Measurements from ENCODE around the gene LIPT1. TPM values are rescaled to one million over a fixed set of nuclear protein-coding genes. Genes with fewer than 3 reads are reported as not detected.
A peak's percentile ranks its signal among the peaks of the same experiment; 100 is the strongest.
"Not testable (repeated sequence)": the region's sequence is repeated elsewhere in the genome, so short reads cannot be mapped to it uniquely, and the experiment has no call there.

Gene LIPT1
- total RNA-seq (10 to 100 TPM in 1 of 2 donors, 1 to 10 TPM in 1; 9.7 to 11.0 TPM), total RNA-seq (6.5 to 11.1 reads per million in 2 donors)

DNA sequence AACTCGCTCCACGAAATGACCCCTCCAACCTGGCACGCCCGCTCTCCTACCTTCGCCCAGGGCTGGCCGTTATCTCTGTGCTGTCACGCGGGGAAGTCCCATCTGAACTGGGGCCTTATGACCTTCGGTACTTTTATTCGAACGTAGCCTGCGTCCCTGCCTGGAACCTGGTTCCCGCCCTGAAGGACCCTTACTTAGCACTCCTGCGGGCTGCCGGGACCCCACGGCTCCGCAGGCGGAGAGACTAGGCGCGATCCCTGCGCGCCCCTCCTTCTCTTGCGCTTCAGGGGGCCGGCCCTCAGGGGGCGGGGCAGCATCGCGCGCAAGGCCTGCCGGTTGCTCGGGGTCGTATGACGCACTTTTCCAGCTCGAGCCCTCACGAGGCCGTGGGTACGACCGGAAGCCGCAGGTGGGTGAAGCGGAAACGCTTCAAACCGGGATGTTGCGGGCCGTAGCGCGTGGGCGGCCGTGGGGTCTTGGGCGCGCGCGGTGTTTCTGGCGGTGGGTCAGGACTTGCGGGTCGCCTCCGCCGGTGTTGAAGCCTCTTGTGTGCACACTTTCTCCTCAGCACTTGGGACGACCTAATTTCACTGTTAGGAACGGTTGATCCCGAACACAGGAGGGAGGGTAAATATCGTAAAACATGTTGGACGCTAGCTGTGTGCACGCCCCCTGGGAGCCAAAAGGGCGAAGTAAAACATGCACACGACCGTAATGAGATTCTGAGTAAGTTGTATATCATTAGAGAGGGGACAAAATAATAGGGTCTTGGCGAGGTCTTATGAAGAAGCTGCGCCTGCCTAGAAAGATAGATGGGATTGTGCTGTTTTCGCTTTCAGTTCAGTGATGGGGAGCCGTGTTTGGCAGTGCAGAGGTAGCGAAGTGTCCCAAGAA is at the start of gene LIPT1, which contains the start of gene TSGA10:
Gene LIPT1 (plus strand): TSS at position 325 of the 894 bp plus-strand sequence. CDS start 6,991 bp downstream, outside the sequence.
Gene TSGA10 (minus strand): TSS at position 300 of the 894 bp plus-strand sequence. CDS start 45,503 bp downstream, outside the sequence.
- H3K36me3 Mint-ChIP-seq (ENCODE audit: low read depth): peaks cover 18% of the 10 kb centered on the region
- peak within 1 kb of the TSS; percentile 100 for H3K4me3 Mint-ChIP-seq
- DNase-seq (peak; percentile 78 to 87 (median 86)), ATAC-seq (peak; percentile 93)
- no peak within 1 kb of the TSS for H3K27ac Mint-ChIP-seq
- H3K9me3 ChIP-seq (ENCODE audit: control insufficient read depth, low read length, poor library complexity, severe bottlenecking): no peaks in the 10 kb centered on the region
- peaks cover 40% of the 10 kb centered on the region for H3K4me1 Mint-ChIP-seq
- H3K27me3 Mint-ChIP-seq: no peaks in the 10 kb centered on the region

GRCh38 chr2:99106913-99107312 is 47.9 kb upstream of the LIPT1 start:
- Mint-ChIP-seq H3K4me1 (no peaks in the 10 kb centered on the region), H3K36me3 (ENCODE audit: low read depth) (peaks cover 3% of the 10 kb centered on the region), H3K27me3 (peaks cover 5% of the 10 kb centered on the region), H3K27ac (no peak overlapping the region), H3K4me3 (no peak overlapping the region)
- no peaks in the 10 kb centered on the region for H3K9me3 ChIP-seq (ENCODE audit: control insufficient read depth, low read length, poor library complexity, severe bottlenecking)
- DNase-seq: no peak
- ATAC-seq: no peak

DNA sequence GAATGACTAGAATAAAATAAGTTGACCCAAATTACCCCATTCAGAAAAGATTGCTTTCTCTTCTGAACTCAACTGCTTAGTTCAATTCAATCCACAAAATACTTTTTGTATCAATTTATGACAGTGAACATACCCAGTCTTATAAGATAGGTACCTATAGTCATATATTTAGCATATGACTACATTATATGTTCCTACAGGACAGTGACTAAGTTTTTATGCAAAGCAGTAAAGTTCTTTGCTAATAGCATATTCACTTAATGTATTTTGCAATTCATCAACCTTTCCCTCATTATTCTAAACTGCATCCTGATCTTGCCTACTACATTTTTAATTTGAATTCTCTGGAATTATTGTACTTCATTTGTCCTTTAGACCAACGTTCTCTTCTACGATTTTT is 43.5 kb upstream of the LIPT1 start:
- Mint-ChIP-seq H3K4me1 (no peaks in the 10 kb centered on the region), H3K27ac (no peak overlapping the region), H3K4me3 (no peak overlapping the region), H3K27me3 (peaks cover 5% of the 10 kb centered on the region), H3K36me3 (ENCODE audit: low read depth) (no peaks in the 10 kb centered on the region)
- no peak for ATAC-seq
- H3K9me3 ChIP-seq (ENCODE audit: control insufficient read depth, low read length, poor library complexity, severe bottlenecking): no peaks in the 10 kb centered on the region
- DNase-seq: no peak

- DNase-seq: no peak
- Mint-ChIP-seq H3K27ac (no peak overlapping the region), H3K4me1 (no peaks in the 10 kb centered on the region), H3K27me3 (peaks cover 5% of the 10 kb centered on the region), H3K4me3 (no peak overlapping the region), H3K36me3 (ENCODE audit: low read depth) (no peaks in the 10 kb centered on the region)
- no peak for ATAC-seq
- no peaks in the 10 kb centered on the region for H3K9me3 ChIP-seq (ENCODE audit: control insufficient read depth, low read length, poor library complexity, severe bottlenecking)
Observed at GRCh38 chr2:99111945-99112344, 42.8 kb upstream of the LIPT1 start.

DNA sequence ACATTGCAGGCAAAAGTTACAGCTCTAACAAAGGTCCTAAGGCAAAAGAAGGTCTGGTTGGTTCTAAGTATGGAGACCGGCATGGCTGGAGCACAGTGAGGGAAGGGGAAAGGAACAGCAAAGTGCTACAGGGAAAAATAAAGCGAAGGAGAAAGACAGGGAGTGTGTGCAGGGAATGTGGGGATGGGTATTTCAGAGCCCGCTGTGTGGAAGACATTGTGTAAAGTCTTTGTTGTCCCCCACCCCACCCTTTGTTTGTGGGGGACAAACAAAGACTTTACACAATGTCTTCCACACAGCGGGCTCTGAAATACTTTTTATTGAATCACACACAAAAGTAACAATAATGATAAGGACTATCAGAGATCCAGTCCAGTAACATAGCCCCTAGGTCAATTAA is 42.1 kb upstream of the LIPT1 start:
- H3K36me3 Mint-ChIP-seq (ENCODE audit: low read depth): no peaks in the 10 kb centered on the region
- peaks cover 5% of the 10 kb centered on the region for H3K27me3 Mint-ChIP-seq
- ATAC-seq (no peak), DNase-seq (no peak)
- H3K4me1 Mint-ChIP-seq: no peaks in the 10 kb centered on the region
- H3K9me3 ChIP-seq (ENCODE audit: control insufficient read depth, low read length, poor library complexity, severe bottlenecking): no peaks in the 10 kb centered on the region
- no peak overlapping the region for H3K4me3 Mint-ChIP-seq
- no peak overlapping the region for H3K27ac Mint-ChIP-seq

GRCh38 chr2:99127981-99128380 is 26.8 kb upstream of the LIPT1 start:
- H3K27me3 Mint-ChIP-seq: no peaks in the 10 kb centered on the region
- no peaks in the 10 kb centered on the region for H3K9me3 ChIP-seq (ENCODE audit: control insufficient read depth, low read length, poor library complexity, severe bottlenecking)
- ATAC-seq (no peak), DNase-seq (no peak)
- H3K4me3 Mint-ChIP-seq: no peak overlapping the region
- no peak overlapping the region for H3K27ac Mint-ChIP-seq
- no peaks in the 10 kb centered on the region for H3K4me1 Mint-ChIP-seq
- H3K36me3 Mint-ChIP-seq (ENCODE audit: low read depth): peaks cover 2% of the 10 kb centered on the region

DNA sequence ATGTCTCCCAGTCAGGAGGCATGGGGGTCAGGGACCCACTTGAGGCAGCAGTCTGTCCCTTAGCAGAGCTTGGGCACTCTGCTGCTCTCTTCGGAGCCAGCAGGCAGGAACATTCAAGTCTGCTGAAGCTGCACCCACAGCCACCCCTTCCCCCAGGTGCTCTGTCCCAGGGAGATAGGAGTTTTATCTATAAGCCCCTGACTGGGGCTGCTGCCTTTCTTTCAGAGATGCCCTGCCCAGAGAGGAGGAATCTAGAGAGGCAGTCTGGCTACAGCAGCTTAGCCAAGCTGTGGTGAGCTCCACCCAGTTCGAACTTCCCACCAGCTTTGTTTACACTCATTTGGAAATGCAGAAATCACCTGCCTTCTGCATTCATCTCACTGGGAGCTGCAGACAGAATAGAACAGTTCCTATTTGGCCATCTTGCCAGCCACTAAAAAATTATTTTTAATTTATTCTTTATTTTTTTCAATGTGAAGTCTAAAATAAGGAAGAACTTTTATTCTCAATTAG is 19.7 kb upstream of the LIPT1 start:
- H3K27me3 Mint-ChIP-seq; H3K4me1 Mint-ChIP-seq; H3K36me3 Mint-ChIP-seq (ENCODE audit: low read depth); DNase-seq; ATAC-seq; H3K9me3 ChIP-seq (ENCODE audit: control insufficient read depth, low read length, poor library complexity, severe bottlenecking); H3K4me3 Mint-ChIP-seq; H3K27ac Mint-ChIP-seq: not testable (repeated sequence)

DNA sequence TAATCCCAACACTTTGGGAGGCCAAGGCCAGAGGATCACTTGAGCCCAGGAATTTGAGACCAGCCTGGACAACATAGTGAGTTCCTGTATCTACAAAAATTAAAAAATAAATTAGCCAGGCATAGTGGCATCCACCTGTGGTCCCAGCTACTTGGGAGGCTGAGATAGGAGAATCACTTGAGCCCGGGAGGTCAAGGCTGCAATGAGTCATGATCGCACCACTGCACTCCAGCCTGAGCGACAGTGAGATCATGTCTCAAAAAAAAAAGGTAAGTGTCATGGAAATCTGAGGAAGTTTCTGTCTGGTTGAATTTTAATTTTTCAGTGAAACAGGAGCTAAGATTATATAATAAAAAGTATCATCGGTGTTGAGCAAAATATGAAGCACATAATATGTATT is 15.8 kb upstream of the LIPT1 start:
- Mint-ChIP-seq H3K27me3 (no peaks in the 10 kb centered on the region), H3K36me3 (ENCODE audit: low read depth) (peaks cover 2% of the 10 kb centered on the region), H3K4me1 (peaks cover 8% of the 10 kb centered on the region), H3K4me3 (no peak overlapping the region), H3K27ac (no peak overlapping the region)
- ATAC-seq (no peak), DNase-seq (no peak)
- H3K9me3 ChIP-seq (ENCODE audit: control insufficient read depth, low read length, poor library complexity, severe bottlenecking): no peaks in the 10 kb centered on the region

DNA sequence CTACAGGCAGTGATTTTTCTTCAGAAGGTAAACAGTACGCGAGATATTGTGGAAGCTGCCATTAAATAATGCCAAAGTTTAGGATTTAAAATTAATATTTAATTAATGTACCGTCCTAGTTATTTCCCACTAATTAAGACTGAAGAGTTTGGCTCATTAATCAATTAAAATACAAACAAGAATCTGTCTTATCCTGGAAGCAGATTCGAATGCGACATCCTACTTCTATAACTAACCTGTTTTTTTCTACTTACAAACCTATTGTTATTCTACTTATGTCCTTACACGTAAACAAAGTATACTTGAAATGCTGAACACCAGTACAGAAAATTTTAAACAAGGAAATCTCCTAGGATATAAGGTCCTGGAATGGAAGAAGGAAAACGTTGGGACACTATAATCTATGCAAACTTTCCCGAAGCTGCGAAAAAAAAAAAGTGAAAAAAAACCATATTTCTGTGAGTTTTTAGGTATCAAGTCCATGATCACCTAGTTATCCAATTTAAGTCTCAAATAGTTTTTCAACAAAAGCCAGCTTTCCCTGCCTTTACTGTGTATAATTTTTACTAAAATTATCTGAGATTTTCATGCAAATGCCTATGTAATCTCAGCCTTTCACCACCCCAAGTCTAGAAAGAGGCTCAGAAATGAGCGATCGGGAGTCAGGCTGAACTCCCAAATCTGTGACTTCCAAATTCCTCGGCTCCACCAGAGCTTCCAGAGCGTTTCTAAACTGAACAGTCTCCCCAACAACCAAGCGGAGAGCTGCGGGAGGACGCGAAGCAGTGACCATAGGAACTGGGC is 14.5 kb upstream of the LIPT1 start:
- Mint-ChIP-seq H3K36me3 (ENCODE audit: low read depth) (peaks cover 2% of the 10 kb centered on the region), H3K27ac (peak overlapping the region; percentile 96), H3K27me3 (no peaks in the 10 kb centered on the region), H3K4me1 (peaks cover 8% of the 10 kb centered on the region), H3K4me3 (peak overlapping the region; percentile 97)
- DNase-seq: no peak
- no peak for ATAC-seq
- H3K9me3 ChIP-seq (ENCODE audit: control insufficient read depth, low read length, poor library complexity, severe bottlenecking): no peaks in the 10 kb centered on the region

DNA sequence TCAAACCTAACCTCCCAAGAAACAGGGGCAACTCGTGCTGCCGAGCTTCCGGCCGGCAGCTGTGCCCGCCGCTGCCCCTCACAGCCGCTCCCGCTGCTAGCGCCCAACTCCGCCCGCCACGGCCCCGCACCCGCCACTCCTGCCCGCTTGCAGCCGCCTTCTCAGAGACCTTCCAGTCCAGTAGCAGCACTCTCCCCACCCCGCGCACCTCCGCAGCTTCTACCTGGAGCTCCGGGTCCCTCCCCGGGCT is 14.0 kb upstream of the LIPT1 start:
- no peaks in the 10 kb centered on the region for H3K9me3 ChIP-seq (ENCODE audit: control insufficient read depth, low read length, poor library complexity, severe bottlenecking)
- peaks cover 8% of the 10 kb centered on the region for H3K4me1 Mint-ChIP-seq
- ATAC-seq (no peak), DNase-seq (no peak)
- H3K27me3 Mint-ChIP-seq: no peaks in the 10 kb centered on the region
- peak overlapping the region; percentile 97 for H3K4me3 Mint-ChIP-seq
- H3K36me3 Mint-ChIP-seq (ENCODE audit: low read depth): peaks cover 2% of the 10 kb centered on the region
- H3K27ac Mint-ChIP-seq: peak overlapping the region; percentile 96

- peaks cover 2% of the 10 kb centered on the region for H3K36me3 Mint-ChIP-seq (ENCODE audit: low read depth)
- H3K9me3 ChIP-seq (ENCODE audit: control insufficient read depth, low read length, poor library complexity, severe bottlenecking): no peaks in the 10 kb centered on the region
- peaks cover 8% of the 10 kb centered on the region for H3K4me1 Mint-ChIP-seq
- ATAC-seq (peak; percentile 89), DNase-seq (peak; percentile 93 to 98 (median 98))
- H3K27ac Mint-ChIP-seq: peak within 1 kb of the TSS; percentile 96
- no peaks in the 10 kb centered on the region for H3K27me3 Mint-ChIP-seq
- peak within 1 kb of the TSS; percentile 97 for H3K4me3 Mint-ChIP-seq
Observed at GRCh38 chr2:99141110-99142108, 13.4 kb upstream of the LIPT1 start, which contains the start of gene C2orf15. TSS of gene C2orf15 (plus strand) at chr2:99141707. CDS start at chr2:99150559, 8,852 bp downstream.

GRCh38 chr2:99150706-99151105 is 4.1 kb upstream of the LIPT1 start:
- DNase-seq (no peak), ATAC-seq (no peak)
- no peak overlapping the region for H3K27ac Mint-ChIP-seq
- peaks cover 15% of the 10 kb centered on the region for H3K4me1 Mint-ChIP-seq
- H3K9me3 ChIP-seq (ENCODE audit: control insufficient read depth, low read length, poor library complexity, severe bottlenecking): no peaks in the 10 kb centered on the region
- no peaks in the 10 kb centered on the region for H3K27me3 Mint-ChIP-seq
- no peak overlapping the region for H3K4me3 Mint-ChIP-seq
- peaks cover 6% of the 10 kb centered on the region for H3K36me3 Mint-ChIP-seq (ENCODE audit: low read depth)

Data from T-helper 17 cell (primary cell).